Measurements from ENCODE around the gene ANXA4. TPM values are rescaled to one million over a fixed set of nuclear protein-coding genes. Genes with fewer than 3 reads are reported as not detected.
"Not testable (repeated sequence)": the region's sequence is repeated elsewhere in the genome, so short reads cannot be mapped to it uniquely, and the experiment has no call there.

ANXA4 gene
- total RNA-seq, 1 donor, result 36.9 TPM

DNA sequence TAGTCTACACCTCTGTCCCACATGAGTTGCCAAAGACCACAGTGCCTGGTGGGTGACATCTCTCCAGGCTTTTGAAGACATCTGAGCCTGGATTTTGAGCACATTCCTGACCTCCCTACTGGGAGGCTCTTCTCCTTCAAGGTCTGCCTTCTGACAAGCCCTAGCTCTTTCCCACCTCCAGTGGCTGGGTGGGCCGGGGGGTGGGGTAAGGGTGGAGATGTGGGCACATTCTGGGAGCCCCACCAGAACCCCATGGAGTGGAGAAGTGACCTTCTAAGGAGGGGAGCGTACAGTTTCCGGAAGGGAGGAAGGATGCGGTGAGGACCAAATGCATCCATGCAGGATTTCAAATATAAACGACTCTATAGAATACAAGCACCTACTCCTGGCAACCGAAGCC is 27.9 kb upstream of the ANXA4 start:
- TF ChIP-seq, protein P1, sequence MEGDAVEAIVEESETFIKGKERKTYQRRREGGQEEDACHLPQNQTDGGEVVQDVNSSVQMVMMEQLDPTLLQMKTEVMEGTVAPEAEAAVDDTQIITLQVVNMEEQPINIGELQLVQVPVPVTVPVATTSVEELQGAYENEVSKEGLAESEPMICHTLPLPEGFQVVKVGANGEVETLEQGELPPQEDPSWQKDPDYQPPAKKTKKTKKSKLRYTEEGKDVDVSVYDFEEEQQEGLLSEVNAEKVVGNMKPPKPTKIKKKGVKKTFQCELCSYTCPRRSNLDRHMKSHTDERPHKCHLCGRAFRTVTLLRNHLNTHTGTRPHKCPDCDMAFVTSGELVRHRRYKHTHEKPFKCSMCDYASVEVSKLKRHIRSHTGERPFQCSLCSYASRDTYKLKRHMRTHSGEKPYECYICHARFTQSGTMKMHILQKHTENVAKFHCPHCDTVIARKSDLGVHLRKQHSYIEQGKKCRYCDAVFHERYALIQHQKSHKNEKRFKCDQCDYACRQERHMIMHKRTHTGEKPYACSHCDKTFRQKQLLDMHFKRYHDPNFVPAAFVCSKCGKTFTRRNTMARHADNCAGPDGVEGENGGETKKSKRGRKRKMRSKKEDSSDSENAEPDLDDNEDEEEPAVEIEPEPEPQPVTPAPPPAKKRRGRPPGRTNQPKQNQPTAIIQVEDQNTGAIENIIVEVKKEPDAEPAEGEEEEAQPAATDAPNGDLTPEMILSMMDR (IDR thresholded peaks at IDR 0.05; ENCODE audit: insufficient read depth, low read length), result no peak
- DNase-seq (ENCODE audit: low read depth), result no peak
- H3K4me3 ChIP-seq (ENCODE audit: low read depth, low read length), result no peak overlapping the region

DNA sequence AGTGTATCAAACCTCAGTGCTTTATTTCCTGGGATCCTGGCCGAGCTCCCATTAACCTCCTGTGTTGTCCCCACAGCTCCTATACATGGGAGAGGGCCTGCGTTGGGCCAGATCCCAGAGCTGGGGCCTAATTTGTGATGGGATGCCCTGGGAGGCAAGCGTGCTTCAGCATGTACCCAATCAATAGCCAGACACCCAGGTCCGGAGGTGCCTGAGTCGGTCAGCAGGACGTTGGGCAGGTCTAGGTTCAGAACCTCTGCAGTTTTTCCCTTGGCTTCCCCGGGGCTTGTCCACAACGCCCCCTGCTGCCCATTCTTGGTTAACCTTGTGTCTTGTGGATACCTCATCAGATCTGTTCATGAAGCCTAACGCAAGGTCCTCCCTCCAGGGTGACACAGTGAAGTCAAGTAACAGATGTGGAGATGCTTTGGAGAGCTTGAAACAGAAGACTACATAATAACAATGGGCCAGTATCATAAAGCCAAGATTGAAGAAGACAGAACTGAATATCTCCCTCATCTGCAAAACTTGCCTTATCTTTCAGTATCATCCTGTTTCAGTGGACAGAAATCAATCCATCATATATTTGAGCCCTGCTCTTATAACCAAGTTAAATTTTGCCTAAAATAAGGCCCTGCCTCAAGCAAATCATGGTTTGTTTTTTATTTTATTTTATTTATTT is 27.3 kb upstream of the ANXA4 start:
- TF ChIP-seq, protein P1 (IDR thresholded peaks at IDR 0.05; ENCODE audit: insufficient read depth, low read length), result peak; percentile 83
- peak; percentile 85 for DNase-seq (ENCODE audit: low read depth)
- H3K4me3 ChIP-seq (ENCODE audit: low read depth, low read length), result not testable (repeated sequence)

DNA sequence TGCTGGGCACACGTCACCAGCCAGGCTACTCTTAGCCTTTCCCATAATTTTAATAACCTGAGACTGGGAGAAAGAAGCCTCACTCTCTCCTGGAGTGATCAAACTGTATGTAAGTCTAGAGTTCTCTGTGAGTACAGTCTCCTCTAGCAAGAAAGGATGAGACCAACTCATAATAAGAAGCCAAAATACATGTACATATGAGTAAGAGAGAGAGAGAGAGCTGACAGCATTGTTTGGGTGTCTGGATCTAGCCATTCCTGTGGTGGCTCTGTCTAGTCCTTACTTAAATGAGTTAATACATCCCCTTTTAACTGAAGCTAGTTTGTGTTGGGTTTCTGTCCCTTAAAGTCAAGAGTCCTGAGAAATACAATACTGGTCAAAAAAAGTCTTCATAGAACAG is 26.0 kb upstream of the ANXA4 start:
- peak; percentile 42 for DNase-seq (ENCODE audit: low read depth)
- TF ChIP-seq, protein P1 (IDR thresholded peaks at IDR 0.05; ENCODE audit: insufficient read depth, low read length), result no peak
- no peak overlapping the region for H3K4me3 ChIP-seq (ENCODE audit: low read depth, low read length)

DNA sequence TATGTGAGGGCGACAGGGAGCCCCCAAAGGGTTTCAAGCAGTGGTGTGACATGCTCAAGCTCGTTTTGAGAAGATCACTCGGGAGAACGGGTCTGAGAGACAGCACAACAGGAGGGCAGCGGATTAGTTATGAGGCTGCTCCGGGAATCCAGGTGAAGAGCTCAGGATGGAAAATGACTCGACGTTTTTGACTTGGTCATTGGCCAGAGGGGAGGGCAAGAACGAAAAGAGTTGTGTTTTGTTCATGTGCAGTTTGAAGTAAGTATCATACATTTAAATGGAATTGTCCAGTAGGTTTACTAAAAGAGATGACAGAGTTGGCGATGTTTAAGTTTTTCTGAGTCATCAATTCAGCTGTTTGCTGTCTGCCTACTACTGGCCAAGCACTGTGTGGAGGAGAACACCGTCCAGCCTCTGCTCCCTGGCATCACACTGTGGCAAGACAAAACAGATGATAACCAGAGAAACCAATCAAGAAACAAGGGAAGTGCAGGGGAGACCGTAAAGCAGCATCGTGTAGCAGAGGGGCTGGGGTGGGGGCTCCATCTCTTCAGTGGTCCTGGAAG is 25.3 kb upstream of the ANXA4 start:
- peak; percentile 70 for DNase-seq (ENCODE audit: low read depth)
- TF ChIP-seq, protein P1 (IDR thresholded peaks at IDR 0.05; ENCODE audit: insufficient read depth, low read length), result peak; percentile 22
- no peak overlapping the region for H3K4me3 ChIP-seq (ENCODE audit: low read depth, low read length)

DNA sequence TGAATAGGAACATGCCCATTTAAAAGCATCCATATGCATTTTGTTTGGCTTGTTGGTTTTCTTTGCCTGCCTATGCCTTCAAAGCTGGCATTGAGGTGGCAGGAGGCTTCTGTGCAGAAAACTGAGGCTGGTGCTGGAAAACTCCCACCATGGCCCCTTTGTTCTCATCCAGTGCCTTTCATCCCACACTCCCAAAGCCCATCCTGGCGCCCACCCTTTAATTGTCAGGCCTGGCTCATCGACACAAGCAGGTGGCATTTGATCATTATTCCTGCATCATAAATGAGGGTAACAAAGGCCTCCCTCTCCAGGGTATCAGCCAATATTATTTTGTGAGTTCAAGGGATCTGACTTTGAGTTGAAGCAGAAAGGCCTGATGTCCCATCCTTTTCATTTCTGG is 24.7 kb upstream of the ANXA4 start:
- TF ChIP-seq, protein P1 (IDR thresholded peaks at IDR 0.05; ENCODE audit: insufficient read depth, low read length), result no peak
- DNase-seq (ENCODE audit: low read depth), result no peak

DNA sequence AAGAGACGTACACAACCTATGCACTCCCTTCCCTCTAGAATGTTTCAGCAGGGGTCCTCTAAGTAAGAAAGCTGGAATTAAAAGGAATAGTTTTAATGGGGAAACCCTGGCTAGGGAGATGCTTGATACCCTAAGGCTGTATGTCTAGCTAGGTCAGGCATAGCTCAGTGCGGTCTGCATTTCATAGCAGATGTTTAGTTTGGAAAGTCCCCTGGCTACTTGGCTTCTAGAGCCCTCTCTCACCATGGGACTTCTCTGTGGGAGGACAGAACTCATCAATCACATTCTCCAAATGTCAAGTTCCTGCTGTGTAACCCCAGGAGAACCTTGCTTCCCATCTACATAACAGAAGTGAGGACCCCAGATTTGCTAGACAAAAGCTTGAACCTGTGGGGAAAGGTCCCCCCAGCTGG is 24.1 kb upstream of the ANXA4 start:
- H3K4me3 ChIP-seq (ENCODE audit: low read depth, low read length), result no peak overlapping the region
- peak; percentile 60 for DNase-seq (ENCODE audit: low read depth)
- TF ChIP-seq, protein P1 (IDR thresholded peaks at IDR 0.05; ENCODE audit: insufficient read depth, low read length), result no peak

More for the DNA sequence above, 24.7 kb upstream of the ANXA4 start:
- H3K4me3 ChIP-seq (ENCODE audit: low read depth, low read length), result no peak overlapping the region

All from fibroblast of the aortic adventitia (primary cell).